ENCODE results near the gene PPRC1.

PPRC1 gene

GRCh38 chr10:102117391-102118159, 15.3 kb upstream of the PPRC1 start:
- DNase-seq, result peak; percentile 83

DNA sequence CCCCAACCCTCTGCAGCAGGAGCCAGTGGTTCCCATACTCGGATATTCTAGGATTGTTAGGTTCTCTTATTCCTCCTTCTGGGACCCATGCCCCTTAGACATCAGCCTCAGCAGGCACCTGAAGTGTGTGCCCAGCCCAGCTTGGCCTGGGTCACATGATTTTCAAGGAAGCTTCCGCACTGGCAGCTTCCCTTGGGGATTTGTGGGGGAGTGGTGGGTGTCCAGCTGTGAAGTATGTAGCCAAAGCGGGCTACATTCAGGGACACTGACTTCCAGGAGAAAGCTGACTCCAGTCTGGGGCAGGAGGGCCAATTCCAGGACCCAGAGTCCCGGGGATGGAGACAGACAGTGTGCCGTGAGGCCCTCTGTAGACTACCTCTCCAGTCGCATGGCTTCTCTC, 14.0 kb upstream of the PPRC1 start:
- peak; percentile 30 for DNase-seq

GRCh38 chr10:102119417-102120141, 13.3 kb upstream of the PPRC1 start:
- DNase-seq, result no peak

- DNase-seq, result peak; percentile 79
These were observed 12.5 kb upstream of the PPRC1 start, which contains the start of gene LDB1 for GRCh38 chr10:102120142-102120990. LDB1 (minus strand) TSS chr10:102120368; CDS start chr10:102120110, 258 bp downstream.

GRCh38 chr10:102120991-102121738, 11.7 kb upstream of the PPRC1 start:
- peak; percentile 27 for DNase-seq

GRCh38 chr10:102121739-102122372, 11.0 kb upstream of the PPRC1 start:
- no peak for DNase-seq

GRCh38 chr10:102122450-102122849, 10.4 kb upstream of the PPRC1 start:
- DNase-seq, result no peak

- DNase-seq, result no peak
These were observed 9.6 kb upstream of the PPRC1 start for GRCh38 chr10:102123223-102123622.

DNA sequence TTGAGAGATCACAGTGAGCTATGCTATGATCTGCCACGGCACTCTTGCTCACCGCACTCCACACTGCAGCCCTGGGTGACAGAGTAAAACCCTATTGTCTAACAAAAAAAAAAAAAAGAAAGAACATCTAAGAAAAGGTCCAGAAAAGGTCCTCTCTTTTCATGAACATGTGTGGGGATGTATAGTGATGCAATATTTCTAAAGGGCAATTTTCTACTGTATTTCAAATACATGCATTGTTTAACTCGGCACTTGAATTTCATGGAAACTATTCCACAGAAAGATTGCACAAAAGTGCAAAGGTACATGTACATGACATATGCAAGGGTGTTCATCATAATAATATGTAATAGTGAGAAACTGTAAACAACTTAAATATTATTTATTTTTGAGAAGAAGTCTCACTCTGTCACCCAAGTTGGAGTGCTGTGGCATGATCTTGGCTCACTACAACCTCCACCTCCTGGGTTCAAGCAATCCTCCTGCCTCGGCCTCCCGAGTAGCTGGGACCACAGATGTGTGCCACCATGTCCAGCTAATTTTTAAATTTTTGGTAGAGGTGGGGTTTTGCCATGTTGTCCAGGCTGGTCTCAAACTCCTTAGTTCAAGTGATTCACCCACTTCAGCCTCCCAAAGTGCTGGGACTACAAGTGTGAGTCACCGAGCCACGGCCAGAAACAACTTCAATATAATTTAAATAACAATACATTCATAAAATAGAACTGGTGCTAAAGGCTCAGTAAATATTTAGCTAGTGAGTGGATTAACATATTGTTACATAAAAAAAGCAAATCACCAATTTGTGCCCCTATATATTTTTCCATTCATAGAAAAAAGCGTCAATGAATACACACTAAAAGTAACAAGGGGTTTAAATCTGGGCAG, 1.3 kb upstream of the PPRC1 start:
- no peak for DNase-seq

GRCh38 chr10:102132193-102132562, 662 bp upstream of the PPRC1 start:
- no peak for DNase-seq

DNA sequence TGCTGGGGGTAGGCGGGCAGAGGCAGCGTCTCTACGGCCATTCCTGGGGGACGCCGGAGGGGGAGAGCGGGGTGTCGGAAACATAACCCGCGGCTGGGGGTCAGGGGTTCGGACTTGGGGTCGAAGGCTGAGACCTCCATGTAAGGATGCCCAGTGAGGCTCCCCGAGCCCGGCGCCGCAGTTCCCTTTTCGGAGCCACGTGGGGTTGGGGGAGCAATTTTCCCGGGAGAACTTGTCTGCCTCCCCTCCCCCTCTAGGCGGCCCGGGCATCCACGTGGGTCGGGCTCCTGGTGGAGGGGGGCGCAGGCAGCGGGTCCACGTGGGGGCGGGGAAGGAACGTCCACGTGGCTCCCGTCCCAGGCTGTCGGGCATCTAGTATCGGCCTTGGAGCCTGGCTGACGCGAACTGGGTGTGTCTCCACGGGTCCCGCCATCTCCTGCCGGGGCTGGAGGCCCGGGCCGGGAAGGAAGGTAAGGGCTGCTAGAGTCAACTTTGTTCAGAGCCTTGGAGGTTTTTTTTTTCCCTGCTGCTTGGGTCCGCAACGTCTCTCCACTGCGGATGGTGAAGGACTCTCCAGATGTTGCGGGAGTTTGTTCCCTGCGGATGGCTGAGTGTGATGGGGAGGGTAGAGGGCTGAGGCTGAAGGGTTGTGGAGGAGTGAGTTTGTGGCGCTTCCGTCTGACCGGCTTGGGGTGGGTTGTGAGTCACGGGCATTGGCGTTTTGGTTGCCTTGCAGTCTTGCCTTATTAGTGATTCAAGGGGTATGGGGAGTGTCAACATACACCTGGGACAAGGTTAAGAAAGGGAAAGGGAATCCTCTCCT, 744 bp downstream of the PPRC1 start:
- no peak for DNase-seq

GRCh38 chr10:102134416-102134815, 1.6 kb downstream of the PPRC1 start:
- no peak for DNase-seq

GRCh38 chr10:102135956-102136526, 3.2 kb downstream of the PPRC1 start:
- DNase-seq, result peak; percentile 86

GRCh38 chr10:102139281-102140110, 6.7 kb downstream of the PPRC1 start:
- no peak for DNase-seq

DNA sequence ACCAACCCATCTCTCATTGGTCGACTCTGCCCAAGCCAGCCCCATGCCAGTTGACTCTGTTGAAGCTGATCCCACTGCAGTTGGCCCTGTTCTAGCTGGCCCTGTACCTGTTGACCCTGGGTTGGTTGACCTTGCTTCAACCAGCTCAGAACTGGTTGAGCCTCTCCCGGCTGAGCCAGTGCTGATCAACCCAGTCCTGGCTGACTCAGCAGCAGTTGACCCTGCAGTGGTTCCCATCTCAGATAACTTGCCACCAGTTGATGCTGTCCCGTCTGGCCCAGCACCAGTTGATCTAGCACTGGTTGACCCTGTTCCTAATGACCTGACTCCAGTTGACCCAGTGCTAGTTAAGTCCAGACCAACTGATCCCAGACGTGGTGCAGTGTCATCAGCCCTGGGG, 7.4 kb downstream of the PPRC1 start:
- no peak for DNase-seq

GRCh38 chr10:102140913-102141540, 8.2 kb downstream of the PPRC1 start:
- DNase-seq, result no peak

GRCh38 chr10:102141583-102142107, 8.8 kb downstream of the PPRC1 start:
- DNase-seq, result no peak

GRCh38 chr10:102146971-102147428, 14.2 kb downstream of the PPRC1 start:
- no peak for DNase-seq
